ENCODE results near the gene NAALADL2. TPM values are rescaled to one million over a fixed set of nuclear protein-coding genes. Genes with fewer than 3 reads are reported as not detected.

Gene NAALADL2
- total RNA-seq, 1 donor: 54.5 TPM

DNA sequence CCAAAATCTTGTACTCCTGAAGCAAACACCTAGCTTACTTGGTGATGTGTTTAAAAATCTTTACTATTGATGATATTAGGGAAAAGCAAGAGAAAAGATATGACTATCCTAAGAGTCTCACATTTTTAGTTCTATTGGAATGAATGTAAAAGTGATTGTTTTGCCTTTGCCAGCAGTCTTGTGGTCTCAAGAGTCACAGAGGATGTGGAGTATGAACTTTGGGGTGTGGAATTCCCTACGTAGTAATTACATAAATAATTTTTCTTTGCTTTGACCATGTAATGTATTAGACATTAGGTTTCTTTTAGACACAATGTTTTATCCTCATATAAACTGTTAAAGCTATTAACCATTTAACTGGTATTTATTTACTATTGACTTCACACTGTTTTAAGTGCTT is 387.6 kb downstream of the NAALADL2 start:
- TF ChIP-seq, protein P1, sequence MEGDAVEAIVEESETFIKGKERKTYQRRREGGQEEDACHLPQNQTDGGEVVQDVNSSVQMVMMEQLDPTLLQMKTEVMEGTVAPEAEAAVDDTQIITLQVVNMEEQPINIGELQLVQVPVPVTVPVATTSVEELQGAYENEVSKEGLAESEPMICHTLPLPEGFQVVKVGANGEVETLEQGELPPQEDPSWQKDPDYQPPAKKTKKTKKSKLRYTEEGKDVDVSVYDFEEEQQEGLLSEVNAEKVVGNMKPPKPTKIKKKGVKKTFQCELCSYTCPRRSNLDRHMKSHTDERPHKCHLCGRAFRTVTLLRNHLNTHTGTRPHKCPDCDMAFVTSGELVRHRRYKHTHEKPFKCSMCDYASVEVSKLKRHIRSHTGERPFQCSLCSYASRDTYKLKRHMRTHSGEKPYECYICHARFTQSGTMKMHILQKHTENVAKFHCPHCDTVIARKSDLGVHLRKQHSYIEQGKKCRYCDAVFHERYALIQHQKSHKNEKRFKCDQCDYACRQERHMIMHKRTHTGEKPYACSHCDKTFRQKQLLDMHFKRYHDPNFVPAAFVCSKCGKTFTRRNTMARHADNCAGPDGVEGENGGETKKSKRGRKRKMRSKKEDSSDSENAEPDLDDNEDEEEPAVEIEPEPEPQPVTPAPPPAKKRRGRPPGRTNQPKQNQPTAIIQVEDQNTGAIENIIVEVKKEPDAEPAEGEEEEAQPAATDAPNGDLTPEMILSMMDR (IDR thresholded peaks at IDR 0.05; ENCODE audit: insufficient read depth, low read length): no peak
- DNase-seq (ENCODE audit: low read depth): no peak
- H3K4me3 ChIP-seq (ENCODE audit: low read depth, low read length): no peak overlapping the region

DNA sequence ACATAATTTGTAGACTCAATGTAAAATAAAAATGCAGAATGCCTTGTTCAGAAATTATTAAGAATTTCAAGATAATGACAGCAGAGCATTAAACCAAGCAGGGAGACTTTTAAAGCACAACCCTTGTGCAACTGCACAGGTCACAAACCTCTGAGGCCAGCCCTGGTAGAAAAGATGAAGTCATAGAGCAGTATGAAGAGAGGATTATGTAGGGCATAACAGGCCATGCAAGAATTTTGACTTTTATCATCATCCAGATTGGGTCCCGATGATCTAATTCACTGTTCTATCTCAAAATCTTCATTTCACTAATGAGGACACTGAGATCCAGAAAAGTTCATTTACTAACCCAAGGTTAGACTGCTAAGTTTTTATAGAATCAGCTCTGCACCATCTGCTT is 388.5 kb downstream of the NAALADL2 start:
- H3K4me3 ChIP-seq (ENCODE audit: low read depth, low read length): no peak overlapping the region
- no peak for DNase-seq (ENCODE audit: low read depth)
- TF ChIP-seq, protein P1 (IDR thresholded peaks at IDR 0.05; ENCODE audit: insufficient read depth, low read length): no peak

DNA sequence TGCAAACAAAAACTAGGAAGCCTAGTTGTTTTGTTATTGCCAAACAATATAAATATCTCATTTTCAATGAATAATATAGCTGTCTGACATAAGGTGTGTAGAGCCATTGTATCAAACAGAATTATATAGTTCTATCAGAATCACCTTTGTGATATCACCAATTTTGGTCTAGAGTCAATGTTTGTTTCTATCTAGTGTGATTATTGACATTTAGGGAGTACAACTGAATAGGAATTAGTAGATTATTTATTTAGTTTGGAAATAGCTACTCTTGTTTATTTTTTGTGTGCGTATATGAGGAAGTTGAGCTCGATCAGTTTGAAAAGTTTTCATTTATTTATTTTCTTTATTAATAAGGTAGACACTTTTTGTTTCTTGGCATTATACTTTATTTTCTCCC is 389.7 kb downstream of the NAALADL2 start:
- no peak for DNase-seq (ENCODE audit: low read depth)
- TF ChIP-seq, protein P1 (IDR thresholded peaks at IDR 0.05; ENCODE audit: insufficient read depth, low read length): no peak
- H3K4me3 ChIP-seq (ENCODE audit: low read depth, low read length): no peak overlapping the region

GRCh38 chr3:175255698-175256097 is 396.6 kb downstream of the NAALADL2 start:
- no peak overlapping the region for H3K4me3 ChIP-seq (ENCODE audit: low read depth, low read length)
- TF ChIP-seq, protein P1 (IDR thresholded peaks at IDR 0.05; ENCODE audit: insufficient read depth, low read length): no peak

GRCh38 chr3:175257123-175257522 is 398.0 kb downstream of the NAALADL2 start:
- DNase-seq (ENCODE audit: low read depth): no peak
- no peak overlapping the region for H3K4me3 ChIP-seq (ENCODE audit: low read depth, low read length)
- TF ChIP-seq, protein P1 (IDR thresholded peaks at IDR 0.05; ENCODE audit: insufficient read depth, low read length): no peak

More at GRCh38 chr3:175255698-175256097, 396.6 kb downstream of the NAALADL2 start:
- peak; percentile 49 for DNase-seq (ENCODE audit: low read depth)

- TF ChIP-seq, protein P1 (IDR thresholded peaks at IDR 0.05; ENCODE audit: insufficient read depth, low read length): no peak
- H3K4me3 ChIP-seq (ENCODE audit: low read depth, low read length): no peak overlapping the region
- no peak for DNase-seq (ENCODE audit: low read depth)
Observed at GRCh38 chr3:175258763-175259162, 399.6 kb downstream of the NAALADL2 start.

DNA sequence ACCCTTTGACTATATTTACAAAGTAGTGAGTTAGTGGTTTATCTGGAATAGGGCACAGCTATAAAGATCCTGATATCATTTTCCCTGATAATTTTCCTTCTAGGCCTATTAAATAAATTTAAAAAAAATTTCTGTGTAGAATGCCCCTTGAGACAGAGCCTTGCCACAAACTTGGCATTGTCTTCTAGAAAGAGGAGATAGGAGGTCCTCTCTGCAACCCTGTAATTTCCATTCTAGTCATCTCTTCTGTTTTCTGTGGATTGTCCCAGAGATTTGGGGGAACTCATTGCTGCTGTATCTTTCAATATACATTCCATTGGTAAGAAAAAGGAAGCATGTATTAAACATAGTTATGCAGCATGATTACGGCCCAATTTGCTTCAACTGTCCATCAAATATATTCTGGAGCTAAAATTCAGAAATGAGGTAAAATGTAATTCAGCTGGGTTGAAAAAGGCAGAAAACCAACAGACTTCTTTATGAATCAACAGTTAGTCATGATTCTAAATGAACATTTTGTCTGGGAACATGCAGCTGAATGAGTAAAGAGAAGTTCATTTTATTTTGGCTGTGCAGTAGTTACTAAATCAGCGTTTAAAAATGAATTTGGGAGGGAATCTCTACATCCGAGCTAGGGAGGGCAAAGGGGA is 401.1 kb downstream of the NAALADL2 start:
- no peak overlapping the region for H3K4me3 ChIP-seq (ENCODE audit: low read depth, low read length)
- DNase-seq (ENCODE audit: low read depth): peak; percentile 61
- TF ChIP-seq, protein P1 (IDR thresholded peaks at IDR 0.05; ENCODE audit: insufficient read depth, low read length): no peak

Measured in fibroblast of the aortic adventitia (primary cell).